Stimulated activated CD4-positive, alpha-beta T cell treated with anti-CD3 and anti-CD28 coated beads, Interleukin-12 subunit alpha, Interleukin-12 subunit beta, amount 100 ng/mL, for 48 hours (primary cell): ENCODE data around the gene REEP1.

Experiments used
- DNase-seq, 3 donors: peaks; one replicate each; pipeline ENCODE4 v3.0.0-alpha.2; 2020; ENCODE audit warnings: low read depth in 2 of 3, low spot score in 1 of 3

REEP1 gene

DNA sequence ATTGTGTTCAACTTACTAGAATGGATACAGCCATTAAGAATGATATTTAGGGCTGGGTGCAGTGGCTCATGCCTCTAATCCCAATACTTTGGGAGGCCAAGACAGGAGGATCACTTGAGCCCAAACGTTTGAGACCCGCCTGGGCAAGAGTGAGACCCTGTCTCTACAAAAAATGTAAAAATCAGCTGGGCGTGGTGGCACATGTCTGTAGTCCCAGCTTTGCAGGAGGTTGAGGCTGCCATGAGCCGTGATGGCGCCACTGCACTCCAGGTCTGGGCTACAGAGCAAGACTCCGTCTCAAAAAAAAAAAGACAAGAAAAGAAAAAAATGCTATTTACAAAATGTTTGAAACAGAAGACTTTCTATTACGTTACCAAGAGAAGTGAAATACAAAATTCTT, 30.0 kb downstream of the REEP1 start:
- DNase-seq: no peak

DNA sequence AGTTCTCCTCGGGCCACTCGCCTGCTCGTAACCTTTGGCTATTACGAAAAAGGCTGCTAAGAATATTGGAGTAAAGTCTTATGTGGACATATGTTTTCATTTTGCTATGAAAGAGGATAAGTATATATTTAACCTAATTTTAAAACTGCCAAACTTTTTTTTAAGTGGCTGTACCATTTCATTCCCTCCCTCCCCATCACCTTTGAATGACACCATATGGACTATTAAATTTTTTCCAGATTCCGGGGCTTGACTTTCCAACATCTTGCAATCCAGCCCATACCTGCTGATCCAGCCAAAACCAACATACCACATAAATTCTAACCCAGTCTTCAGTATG, 31.5 kb downstream of the REEP1 start:
- DNase-seq: no peak

DNA sequence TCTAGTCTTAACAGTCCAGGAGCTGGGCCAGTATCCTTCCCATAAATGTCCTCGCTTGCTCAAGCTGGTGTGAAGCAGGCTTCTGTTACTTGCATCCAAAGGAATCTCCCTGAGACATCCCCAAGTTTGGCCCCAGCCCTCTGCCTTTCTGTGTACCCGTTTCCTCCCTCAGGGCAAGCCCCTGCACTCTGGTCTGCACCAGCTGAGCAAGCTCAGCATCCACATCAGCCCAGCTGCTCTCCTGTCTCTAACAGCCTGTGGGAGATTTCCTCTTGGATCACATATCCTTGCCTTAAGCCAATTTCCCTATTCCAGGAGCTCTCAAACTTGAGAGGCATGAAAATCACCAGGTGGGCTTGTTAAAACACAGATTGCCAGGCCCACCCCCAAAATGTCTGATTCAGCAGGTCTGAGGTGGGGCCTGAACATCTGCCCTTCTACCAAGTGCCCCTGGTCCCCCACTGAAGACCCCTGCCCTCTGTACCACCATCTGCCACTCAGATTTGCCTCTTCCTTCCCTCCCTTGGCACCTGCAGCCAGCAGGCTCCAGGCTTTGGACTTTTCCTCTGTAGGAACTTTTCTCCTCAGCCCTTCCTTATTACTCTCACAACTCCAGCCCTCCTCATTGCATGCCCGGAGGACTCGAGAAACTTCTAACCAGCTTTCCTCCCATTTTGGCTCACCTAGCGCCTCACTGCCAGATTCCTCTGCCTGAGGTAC, 32.1 kb downstream of the REEP1 start:
- no peak for DNase-seq

DNA sequence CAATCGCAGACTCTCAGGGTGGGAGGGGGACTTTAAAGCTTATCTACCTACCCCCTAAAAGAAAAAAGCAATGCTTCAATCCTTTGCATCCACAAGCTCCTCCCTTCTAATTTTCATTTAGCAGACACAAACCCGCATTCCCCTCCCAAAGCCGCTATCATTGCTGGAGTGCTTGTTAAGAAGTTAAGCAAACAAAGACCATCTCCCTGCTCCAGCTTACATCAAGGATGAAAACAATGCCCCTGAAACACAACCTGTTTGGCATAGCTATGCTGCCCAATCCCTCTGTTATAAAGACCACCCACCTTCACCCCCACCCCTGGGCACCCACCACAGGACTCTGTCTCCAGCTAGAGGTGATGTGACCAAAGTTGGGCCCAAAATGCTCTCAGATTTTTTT, 33.0 kb downstream of the REEP1 start:
- no peak for DNase-seq

DNA sequence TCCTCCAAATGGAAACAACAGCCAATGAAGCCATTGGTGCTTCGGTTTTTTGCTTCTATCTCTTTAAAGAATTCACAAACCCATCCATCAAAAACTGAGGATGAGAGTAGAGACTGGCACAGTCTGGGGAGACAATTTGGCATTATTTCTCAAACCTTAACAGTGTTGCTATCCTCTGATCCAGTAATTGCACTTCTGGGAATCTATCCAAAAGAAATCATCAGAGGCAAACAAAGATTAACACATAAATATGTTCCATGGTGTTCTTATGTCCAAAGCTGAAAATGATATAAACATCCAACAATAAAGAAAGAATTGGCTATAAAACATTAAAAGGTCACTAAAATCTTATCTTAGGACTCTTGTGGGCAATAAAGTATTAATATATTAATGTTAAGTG, 35.1 kb downstream of the REEP1 start:
- no peak for DNase-seq

DNA sequence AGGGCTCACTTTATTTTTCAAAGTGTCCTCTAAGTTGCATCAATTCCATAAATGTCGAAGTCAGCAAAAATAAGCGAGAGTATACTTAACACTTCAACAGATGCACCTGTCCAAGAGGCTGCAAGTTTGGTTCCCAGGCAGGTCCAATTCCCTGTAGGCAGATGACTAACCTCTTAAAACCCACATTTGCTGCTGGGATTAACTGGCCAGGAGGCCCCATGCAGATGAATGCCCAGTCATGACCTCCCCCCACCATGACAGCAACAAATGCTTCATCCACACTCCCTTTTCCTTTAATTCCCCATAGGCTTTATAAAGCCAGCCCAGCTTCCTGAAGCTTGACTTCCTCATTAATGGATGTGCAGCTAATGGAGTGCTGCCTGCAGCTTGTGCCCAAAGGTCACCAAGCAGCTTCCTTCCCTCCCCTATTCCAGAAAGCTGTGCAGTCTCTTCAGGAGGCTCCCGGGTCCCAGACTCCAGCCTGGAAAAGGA, 35.7 kb downstream of the REEP1 start:
- no peak for DNase-seq

DNA sequence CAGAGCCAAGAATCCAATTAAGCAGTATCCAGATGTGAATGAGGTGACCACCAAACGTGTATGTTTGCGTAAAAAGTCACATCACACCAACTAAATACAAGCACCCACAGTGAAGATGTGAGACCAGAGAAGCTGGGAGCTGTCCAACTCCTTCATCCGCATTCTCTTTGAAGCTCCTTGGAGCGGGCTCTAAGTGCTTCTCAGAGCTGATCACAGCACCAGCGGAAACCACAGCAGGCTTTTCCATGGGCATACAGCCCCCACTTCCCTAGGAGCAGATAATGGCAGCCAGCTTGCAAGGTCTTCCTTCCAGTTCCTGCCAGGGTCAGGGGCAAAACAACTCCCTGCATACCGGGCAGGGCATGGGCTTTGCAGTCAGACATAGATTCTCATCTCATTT, 36.4 kb downstream of the REEP1 start:
- DNase-seq: no peak

DNA sequence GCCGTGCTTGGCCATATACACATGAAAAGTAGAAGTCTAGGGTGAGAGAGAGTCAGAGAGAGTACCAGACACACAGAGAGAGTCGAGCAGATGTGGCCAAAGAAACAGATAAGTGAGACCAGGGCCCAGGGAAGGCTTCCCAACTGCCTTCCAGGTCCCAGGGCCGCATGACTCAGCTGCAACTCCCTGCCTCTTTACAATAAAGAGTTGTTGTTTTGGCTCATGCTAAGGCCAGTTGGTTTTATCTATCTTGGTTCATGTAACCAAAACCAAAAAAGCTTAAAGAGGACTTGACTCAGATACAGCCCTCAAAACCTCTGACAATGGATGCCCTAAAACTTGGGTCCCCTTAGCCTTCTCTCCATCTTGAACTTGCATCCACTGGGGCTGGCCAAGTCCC, 36.9 kb downstream of the REEP1 start:
- no peak for DNase-seq

DNA sequence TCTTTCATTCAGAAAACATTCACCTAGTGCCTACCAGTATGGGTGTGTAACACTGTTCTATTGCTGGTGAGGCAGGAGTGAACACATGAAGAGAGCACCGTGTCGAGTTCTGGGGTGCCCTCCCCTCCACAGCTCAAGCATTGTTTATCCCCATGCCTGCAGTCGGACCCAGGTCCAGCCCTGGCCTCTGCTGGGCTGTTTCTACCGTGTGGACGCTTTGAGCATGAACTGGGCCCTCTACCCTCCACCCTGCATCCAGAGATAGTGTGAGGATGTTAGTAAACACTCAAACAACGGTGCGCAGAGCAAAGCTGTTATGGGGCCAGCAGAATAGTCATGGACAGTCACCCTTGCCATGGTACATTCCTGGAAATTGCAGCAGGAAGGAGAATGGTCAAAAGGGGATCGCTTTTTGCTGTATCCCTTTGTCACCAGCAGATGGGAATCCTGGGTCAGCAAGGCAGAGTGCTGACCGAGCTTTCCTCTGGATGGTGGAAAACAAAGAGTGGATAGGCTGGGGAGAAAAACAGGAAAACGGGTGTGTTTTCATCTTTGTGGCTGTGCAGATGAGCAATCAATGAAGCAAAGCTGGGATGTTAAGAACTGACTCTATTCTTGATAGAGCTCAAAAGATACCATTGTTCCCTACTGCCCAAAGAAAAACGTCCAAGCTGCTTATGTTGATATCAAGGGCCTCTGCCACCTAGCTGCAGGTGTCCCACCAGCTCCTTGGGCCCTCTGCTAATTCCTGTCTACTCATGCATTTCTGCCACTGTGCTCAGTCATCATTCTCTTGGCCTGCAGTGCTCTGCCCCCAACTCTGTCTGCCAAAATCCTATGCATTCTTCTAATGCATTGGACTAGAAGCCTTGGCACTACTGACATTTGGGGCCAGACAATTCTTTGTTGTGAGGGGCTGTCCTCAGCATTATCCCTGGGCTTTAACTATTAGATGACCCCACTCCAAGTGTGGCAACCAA, 38.7 kb downstream of the REEP1 start:
- no peak for DNase-seq

DNA sequence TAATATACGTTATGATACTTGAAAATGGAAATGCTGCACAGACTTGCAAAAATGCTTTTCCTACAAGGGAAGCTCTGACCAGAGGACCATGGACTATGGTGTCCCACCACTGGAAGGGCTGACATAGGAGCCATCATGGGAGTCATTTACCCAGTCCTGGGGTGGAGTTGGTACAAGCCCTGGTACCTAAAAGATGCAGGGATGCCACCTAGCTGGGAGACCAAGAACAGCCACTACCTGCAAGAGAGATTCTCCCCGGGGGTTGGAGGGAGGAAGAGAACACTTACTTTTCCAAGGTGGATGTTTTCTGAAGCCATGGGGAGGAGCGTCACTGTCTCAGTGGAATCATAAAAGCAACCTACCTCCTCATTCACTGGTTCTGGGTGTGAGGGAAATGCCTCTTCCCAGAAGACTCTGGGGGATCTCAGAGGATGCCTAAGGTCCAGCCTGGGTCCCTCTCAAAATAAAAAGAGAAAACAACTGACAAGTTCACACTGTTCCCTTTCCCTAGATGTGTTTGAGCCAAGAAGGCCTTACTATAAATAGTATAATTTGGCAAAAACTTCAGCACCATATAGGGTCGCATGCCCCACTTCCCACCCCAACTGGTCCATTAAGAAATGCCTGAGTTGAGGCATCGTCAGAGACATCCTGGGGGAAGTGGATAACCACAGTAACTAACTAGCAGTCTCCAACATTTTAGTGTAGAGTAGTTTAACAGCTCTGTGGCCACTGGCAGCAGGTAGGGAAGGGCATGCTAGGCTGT, 39.9 kb downstream of the REEP1 start:
- DNase-seq: no peak

DNA sequence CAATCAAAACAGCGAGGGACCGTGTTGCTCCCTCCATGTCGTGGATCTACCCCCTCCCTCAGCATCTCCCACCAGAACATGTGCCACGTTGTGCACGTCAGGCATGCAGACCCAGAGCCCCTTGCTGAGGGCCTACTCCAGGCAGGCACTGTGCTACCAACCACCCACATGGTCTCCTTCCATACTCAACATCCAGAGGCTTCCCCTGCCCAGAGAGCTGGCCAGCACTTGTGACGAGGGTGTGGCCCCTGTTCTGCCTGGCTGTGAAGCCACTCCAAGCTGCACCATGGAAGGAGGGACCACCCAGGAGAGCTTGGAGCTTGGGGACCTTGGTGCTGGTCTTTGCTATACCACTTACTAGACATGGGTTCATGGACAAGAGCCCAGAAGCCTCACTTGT, 40.5 kb downstream of the REEP1 start:
- DNase-seq: no peak

DNA sequence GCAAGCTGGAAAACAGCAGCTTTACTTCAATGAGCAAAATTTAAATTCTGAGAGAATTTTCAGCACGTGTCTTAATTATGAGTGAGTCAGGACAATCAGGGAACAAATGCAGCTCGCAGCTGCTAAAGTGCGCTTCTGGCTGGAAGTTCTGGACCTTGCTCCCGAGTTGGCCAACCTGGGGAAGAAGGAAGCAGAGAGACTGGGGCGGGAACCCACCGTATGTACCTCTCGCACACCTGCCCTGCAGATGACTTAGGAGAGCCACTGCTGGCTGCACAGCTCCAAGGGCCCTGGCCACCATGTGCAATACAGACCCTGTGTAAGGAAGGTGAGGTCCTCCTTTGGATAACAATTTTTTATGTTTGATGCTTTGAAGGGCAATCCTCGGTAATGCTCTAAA, 42.4 kb downstream of the REEP1 start:
- no peak for DNase-seq

DNA sequence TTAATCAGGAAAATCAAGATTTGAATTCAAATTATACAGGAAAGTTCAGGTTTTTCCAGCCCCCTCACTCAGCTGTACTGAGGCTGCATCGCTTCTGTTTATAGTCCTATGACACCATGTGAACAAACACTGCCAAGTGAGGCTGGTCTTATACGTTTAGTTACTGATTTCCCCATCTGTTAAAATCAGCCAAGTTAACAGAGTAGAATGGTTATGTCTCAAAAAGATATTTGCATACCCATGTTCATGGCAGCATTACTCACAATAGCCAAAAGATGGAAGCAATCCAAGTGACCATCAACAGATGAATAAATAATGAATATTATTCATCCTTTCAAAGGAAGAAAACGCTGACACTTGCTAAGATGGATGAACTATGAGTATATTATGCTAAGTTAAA, 43.8 kb downstream of the REEP1 start:
- DNase-seq: no peak

DNA sequence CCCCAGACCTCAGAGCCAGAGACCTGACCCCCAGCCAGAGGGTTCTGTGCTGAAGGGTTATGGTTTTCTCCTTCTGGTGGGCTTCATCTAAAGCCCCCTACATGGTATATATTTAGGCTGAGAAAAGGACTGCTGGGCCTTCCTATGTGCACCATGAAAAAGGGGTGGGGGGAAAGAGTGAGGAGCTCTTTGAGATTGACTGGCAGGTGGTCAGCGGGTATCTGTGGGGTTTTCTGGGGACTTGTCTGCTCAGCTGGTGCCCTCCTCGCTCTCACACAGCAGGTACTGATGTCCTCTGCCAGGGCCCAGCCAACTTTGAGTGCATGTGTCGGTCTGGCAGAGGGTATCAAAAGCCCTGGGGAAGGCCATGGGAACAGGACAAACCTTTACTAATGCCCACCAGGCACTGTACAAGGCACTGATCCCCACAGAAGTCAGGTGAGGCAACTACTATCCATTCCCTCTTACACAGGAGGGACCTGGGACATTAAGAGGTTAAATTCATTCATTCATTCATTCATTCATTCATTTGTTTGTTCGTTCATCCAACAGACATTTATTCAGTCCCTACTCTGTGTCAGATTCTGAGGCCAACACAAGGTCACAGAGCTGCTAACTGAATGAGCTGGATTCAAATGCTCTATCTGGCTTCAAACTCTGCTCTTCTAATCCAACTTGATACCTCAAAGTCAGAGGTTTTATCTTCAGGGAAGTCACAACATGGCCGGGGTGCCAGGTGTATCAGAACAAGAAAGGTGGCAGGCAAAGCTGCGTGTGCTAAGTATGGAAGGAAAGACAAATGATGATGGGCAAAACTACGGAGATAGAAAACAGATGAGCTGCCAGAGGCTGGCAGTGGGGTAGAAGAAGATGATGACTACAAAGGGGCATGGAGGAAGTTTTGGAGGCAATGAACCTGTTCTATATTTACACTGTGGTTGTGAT, 44.6 kb downstream of the REEP1 start:
- no peak for DNase-seq

DNA sequence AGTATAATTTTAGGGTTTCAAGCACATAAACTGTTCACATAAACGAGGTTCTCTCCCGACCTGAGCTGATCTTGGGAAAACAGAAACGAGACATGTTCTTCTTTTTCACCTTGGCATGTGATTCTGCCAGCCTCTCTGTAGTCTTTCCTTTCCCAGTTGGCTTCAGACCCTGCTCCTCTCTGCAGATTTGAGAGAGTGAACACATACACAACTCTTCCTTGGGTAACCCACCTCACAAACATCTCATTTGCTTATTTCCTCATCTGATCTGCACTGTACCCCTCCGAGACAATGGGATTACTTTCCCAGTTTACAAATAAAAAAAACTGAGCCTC, 46.1 kb downstream of the REEP1 start:
- no peak for DNase-seq

DNA sequence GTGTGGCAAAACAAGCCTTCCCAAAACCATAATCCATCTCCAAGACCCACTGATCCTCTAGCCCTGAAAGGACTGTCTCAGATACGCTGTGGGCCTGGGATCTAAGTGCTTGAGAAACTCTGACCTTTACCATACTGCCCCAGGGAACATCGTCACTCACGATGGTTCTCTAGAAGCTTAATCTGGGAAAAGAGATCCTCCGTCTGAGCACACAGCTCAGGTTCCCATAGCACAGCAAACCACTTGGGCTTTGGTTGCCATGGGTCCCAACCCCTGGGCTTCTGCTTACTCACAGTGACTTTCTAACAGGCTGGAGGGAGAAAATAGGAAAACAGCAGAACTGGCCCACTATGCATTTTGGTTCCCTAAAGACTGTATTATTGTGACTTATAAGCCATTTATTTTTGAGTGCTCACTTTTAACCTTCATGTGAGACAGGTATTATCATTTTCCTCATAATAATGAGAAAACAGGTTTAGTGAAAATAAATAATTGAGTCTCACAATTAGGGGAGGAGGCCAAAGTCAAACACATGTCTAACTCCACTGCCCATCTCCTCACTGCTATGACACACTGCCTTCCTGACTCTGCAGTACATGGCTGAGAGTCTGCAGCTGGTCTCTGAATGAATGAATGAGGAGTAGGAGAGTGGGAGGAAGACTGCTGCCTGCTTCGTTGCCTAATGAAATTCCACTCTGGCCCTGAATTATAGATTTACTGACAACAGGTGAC, 46.7 kb downstream of the REEP1 start:
- DNase-seq: no peak

DNA sequence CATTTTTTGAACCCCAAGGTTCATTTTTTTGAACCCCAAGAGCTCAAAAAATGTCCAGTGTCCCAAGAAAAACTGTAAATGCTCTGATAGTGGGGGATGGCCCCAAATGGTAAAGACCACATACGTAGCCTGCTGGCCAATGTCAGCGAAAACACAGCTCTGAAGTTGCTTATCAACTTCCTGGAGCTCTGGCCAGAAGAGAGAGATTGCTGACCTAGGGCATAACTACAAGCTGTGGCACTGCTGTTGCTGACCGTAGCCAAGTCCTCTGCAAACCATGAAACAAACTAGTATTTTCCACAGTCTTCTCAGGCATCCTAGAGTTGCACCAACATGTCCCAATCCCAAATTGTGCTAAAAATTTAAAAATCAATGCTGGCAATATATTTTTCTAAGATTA, 50.9 kb downstream of the REEP1 start:
- no peak for DNase-seq

DNA sequence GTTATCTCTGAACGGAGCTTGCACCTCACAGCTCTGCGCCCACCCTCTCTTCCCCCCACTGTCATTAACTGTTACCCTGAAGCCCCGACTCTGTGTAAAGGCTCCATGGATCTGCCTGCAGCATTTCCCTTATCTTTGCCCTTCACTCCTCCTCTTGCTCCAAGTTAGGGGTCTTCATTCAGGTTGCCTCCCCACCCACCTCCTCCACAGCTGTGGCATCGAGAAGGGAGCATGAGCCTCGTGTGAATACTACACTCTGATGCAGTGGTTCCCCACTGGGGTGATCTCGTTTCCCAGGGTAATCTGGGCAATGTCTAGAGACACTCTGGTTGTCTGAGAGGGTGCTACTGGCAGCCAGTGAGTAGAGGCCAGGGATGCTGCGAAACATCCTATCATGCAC, 51.4 kb downstream of the REEP1 start:
- no peak for DNase-seq

DNA sequence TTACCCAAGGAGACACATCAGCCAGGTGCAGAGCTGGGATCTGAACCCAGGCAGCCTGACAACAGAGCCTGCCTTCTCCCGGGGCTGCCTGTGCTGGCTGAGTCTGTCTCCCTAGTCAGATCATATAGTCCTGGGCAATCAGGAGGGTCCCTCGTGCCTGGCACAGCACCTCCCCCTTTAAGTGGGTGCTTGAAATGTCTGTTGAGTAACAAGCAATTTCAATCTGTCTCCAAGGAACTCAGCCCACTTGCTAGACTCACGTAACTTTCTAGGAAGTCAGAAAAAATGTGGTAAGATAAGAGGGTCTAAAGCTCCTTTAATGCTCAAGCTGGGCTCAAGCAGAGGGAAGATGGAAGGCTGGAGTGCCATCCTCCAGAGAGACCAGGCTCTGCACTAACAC, 51.9 kb downstream of the REEP1 start:
- no peak for DNase-seq

DNA sequence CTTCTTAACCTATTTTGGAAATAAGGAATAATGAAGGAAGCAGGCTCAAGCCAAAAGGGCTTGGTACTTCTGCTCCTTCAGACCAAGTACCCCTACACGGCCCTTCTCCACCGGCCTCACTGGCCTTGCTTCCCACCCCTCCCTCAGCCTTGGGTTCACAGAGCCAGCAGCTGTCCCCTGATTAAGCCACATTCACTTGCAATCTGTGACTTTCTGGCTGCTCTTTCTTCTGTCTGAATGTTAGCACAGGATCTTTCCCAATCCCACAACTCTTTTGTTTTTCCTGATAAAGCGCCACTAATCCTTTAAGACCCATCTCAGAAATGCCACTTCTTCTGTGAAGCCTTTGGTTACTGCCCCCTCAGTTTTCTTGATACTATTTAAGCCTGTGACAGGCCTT, 52.4 kb downstream of the REEP1 start:
- DNase-seq: no peak
